Stimulated activated CD8-positive, alpha-beta memory T cell treated with anti-CD3 and anti-CD28 coated beads, Interleukin-7, amount 100 ng/mL, for 48 hours (primary cell): ENCODE results near the gene EXOC6B.

Experiments
- DNase-seq, 2 donors: peaks; one replicate each; pipeline ENCODE4 v3.0.0-alpha.2; 2020; ENCODE audit warnings: low read depth in 1 of 2; ENCODE audit errors: extremely low read depth in 1 of 2

EXOC6B gene

GRCh38 chr2:72293620-72294019 lies 532.2 kb downstream of the EXOC6B start:
- no peak for DNase-seq

DNA sequence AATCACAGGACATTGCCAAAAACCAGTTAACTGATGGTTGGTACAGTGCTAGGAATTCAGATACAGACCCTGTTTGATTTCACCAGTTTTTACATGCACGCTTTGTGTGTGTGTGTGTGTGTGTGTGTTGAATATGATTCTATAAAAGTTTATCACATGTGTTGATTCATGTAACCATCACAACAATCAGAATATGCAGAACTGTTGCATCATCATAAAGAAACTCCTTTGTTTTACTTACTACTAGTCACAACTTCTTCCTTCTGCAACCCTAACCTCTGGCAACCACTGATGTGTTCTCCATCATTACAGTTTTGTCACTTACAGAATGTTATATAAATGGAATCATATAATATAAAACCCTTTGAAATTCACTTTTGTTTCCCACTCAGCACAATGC lies 533.4 kb downstream of the EXOC6B start:
- no peak for DNase-seq

DNA sequence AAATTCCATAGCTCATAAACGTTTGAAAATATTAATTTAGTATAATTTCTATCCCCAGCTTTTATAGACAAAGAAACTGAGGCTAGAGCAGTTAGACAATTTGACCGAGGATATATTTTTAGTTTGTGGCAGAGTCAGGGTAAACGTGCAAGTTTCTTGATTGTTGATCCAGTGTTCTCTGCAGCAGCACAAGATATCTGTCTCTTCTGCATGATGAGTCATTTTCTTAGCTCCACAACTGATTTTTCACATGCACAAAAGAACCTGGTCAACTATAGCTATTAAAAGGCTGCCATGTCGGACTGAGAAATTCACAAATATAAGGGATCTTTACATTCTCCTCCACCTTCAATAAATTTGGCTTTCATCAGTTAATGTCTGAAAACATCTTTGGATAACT lies 534.8 kb downstream of the EXOC6B start:
- DNase-seq, result no peak

DNA sequence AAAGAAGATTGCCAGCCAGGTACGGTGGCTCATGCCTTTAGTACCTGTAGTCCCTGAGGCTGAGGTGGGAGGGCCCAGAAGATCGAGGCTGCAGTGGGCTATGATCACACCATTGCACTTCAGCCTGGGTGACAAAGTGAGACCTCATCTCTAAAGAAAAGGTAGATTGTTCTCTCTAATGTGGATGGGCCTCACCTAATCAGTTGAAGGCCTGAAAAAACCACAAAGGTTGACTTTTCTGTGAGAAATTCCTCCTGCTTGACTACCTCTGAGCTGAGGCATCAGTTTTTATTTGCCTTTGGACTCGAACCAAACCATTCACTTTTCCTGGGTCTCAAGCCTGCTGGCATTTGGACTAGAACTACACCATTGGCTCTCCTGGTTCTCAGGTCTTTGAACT lies 536.1 kb downstream of the EXOC6B start:
- no peak for DNase-seq

- no peak for DNase-seq
Observed at GRCh38 chr2:72289283-72289682, 536.5 kb downstream of the EXOC6B start.

- no peak for DNase-seq
Observed at GRCh38 chr2:72278046-72278445, 547.8 kb downstream of the EXOC6B start.

- DNase-seq, result no peak
Observed at GRCh38 chr2:72276876-72277275, 549.0 kb downstream of the EXOC6B start.

DNA sequence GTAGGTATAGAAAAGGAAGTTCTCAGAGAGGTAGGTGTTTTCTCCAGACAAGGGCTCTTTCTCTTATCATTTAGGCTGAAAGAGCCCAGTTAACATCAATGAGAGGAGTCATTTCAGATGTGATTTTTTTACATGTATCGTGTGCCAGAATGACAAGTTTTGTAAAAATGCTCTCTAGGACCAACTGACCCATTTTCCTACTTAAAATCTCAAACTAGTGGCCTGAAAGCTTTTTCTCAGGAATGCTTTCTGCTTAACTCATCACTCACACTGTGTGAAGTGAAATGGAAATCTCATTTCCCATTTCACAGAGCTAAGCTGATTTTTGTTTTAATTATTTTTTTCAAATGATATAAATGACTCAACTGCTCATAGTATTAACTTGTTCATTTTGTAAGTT lies 549.5 kb downstream of the EXOC6B start:
- no peak for DNase-seq

DNA sequence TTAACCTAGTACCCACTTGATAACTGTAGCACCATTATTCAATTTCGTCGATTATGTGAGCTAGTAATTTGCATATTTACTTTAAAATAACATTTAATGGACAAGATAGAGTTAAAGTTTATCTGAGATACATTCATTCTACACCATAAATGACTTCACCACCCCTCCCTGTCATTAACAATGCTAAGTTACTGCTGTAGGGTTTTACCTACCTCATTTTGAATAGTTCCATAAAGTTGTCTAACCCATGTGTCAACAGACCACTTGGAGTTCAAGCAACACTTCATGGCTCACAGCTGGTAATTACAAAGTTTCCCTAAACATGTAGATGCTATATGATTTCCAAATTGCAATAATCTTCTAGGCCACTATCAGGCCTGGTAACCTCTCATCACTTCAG lies 550.7 kb downstream of the EXOC6B start:
- DNase-seq, result no peak

GRCh38 chr2:72274380-72274797 lies 551.4 kb downstream of the EXOC6B start:
- DNase-seq, result no peak

DNA sequence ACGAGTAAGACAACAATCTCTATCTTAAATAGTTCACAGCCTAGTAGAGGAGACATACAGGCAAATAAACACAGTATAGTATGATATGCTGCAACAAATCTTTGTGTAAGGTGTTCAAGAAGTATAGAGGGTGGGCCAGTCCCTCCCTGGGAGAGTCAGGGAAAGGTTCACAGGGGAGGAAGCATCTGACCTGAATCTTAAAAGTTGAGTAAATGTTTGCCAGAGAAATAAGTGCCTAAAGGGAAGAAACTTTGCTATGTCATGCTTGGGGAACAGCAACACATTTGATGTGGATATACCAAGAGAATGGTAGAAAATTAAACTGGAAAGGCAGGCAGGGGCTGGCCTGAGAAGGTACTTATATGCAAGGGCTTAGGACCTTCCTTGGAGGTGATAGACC lies 552.4 kb downstream of the EXOC6B start:
- no peak for DNase-seq

GRCh38 chr2:72271766-72272641 lies 553.8 kb downstream of the EXOC6B start:
- no peak for DNase-seq

- DNase-seq, result no peak
Observed at GRCh38 chr2:72271276-72271614, 554.6 kb downstream of the EXOC6B start.

GRCh38 chr2:72270556-72271275 lies 555.1 kb downstream of the EXOC6B start:
- DNase-seq, result no peak

DNA sequence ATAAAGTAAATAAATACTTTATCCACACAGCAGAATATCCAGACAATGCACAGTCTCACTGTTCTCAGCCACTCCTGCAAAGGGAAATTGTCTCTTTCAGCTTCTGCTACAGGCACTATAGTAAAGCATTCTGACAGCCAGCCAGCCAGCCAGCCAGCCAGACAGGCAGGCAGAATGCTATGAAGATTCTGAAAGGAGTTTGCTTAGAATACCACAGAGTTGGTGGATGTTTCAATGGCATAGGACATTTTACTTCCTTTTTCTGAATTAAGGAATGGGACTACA lies 562.1 kb downstream of the EXOC6B start:
- DNase-seq, result no peak

DNA sequence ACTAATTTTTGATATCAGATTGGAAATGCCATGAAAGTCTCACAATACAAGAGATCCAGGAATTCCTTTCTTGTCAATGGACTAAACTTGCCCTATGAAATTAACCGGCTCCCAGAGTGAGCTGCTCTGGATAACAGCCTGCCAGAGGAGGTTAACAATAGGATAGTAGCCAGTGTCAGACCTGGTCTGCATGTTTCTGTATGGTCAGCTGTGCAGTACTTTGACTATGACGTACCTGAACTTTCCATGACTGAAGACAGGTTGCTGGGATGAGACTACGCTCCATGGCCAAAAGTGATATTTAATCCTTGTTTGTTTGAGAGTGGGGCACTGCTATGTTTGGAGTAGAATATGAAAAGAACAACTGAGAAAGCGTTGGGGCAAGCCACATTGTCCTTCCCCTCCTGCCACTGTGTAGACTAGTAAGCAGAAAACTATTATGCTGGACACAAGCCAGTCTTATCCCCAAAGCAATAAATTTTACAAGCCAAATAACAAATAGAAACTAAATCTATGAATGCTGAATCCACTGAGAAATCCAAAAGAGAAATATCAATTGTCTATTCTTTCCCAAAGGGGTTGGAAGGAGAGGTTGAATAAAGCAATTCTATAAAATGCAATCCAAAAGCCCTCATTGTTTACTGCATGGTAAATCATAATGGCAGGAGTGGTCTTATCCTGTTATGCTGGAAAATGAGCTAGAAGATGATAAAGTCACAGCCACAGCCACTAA lies 562.6 kb downstream of the EXOC6B start:
- DNase-seq, result no peak

- no peak for DNase-seq
Observed at GRCh38 chr2:72261076-72261475, 564.8 kb downstream of the EXOC6B start.

GRCh38 chr2:72255540-72255939 lies 570.3 kb downstream of the EXOC6B start:
- DNase-seq, result no peak

DNA sequence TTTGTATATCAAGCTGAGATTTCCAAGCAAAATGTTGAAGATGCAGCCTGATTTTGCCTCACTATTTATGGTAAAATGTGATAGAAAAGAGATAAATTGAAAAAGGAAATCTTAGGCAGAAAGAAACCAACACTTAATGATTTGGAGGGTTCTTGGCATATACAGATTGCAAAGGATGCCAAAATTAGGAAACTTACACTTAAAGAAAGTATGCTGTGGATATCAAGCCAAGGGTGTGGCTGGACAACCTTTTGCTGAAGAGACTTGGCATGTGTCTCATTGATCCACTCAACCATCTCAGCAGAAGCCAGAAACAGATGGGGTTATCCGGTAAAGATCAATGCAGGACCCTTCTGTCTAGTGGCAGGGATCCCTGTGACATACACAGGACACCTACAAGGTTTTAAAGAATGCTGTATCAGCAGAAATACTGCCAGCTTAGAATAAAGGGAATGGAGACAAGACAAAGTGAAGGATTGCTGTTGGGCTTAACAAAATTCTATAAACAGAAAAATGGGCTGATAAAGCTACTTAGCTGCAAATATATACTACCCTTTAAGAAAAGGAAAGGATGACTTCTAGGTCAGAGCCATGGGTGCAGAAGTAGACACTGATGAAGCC lies 570.9 kb downstream of the EXOC6B start:
- DNase-seq, result no peak

DNA sequence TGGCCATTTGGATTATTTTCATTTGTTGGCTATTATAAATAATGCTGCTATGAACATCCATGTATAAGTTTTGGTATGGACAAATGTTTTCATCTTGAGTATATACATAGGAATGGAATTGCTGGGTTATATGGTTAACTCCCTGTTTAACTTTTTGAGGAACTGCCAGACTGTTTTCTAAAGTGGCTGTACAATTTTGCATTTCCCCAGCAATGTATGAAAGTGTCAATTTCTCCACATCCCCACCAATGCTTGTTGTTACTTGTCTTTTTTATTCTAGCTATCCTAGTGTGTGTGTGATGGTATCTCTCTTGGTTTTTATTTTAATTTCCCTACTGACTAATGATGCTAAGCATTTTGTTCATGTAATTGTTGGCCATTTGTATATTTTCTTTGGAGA lies 587.5 kb downstream of the EXOC6B start:
- DNase-seq, result no peak

DNA sequence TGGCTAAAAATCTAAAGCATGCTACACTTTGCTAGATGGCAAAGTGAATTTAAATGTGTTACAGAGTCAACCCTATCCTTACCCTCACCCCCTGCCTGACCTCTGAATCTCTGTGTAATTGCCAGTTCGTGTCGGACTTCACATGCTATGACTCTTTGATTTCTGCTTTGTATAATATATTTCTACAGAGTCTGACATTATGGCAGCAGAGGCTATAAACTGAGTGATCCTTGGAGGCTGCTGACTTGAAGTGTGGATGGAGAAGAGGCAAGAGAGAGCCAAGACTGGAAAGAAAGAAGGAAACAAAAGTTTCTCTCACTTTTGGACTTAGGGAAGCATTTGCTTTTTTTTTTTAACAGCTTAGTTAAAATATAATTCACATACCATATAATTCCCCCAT lies 588.3 kb downstream of the EXOC6B start:
- DNase-seq, result no peak
